ENCODE data around the gene CMSS1. TPM values are rescaled to one million over a fixed set of nuclear protein-coding genes. Genes with fewer than 3 reads are reported as not detected.
"Not testable (repeated sequence)": the region's sequence is repeated elsewhere in the genome, so short reads cannot be mapped to it uniquely, and the experiment has no call there.

Gene CMSS1
- total RNA-seq, 1 donor from 2014 or later: 45.7 TPM

- intact Hi-C loops (cut with micrococcal nuclease): no loop called here
These were observed 223.7 kb downstream of the CMSS1 start for GRCh38 chr3:100041328-100041749.

GRCh38 chr3:100042166-100042981 lies 224.7 kb downstream of the CMSS1 start:
- intact Hi-C loops (cut with micrococcal nuclease): no loop called here

- intact Hi-C loops (cut with micrococcal nuclease): no loop called here
These were observed 225.6 kb downstream of the CMSS1 start for GRCh38 chr3:100043271-100043670.

- intact Hi-C loops (cut with micrococcal nuclease): no loop called here
These were observed 226.7 kb downstream of the CMSS1 start for GRCh38 chr3:100044369-100044768.

GRCh38 chr3:100045696-100046095 lies 228.0 kb downstream of the CMSS1 start:
- intact Hi-C loops (cut with micrococcal nuclease): no loop called here

GRCh38 chr3:100046986-100047385 lies 229.3 kb downstream of the CMSS1 start:
- intact Hi-C loops (cut with micrococcal nuclease): no loop called here

GRCh38 chr3:100047455-100048141 lies 229.9 kb downstream of the CMSS1 start:
- intact Hi-C loops (cut with micrococcal nuclease): no loop called here

- intact Hi-C loops (cut with micrococcal nuclease): no loop called here
These were observed 230.6 kb downstream of the CMSS1 start for GRCh38 chr3:100048248-100048647.

- intact Hi-C loops (cut with micrococcal nuclease): not testable (repeated sequence)
These were observed 233.9 kb downstream of the CMSS1 start for GRCh38 chr3:100051513-100051912.

GRCh38 chr3:100053951-100054620 lies 236.4 kb downstream of the CMSS1 start:
- intact Hi-C loops (cut with micrococcal nuclease): no loop called here

GRCh38 chr3:100057716-100058575 lies 240.3 kb downstream of the CMSS1 start:
- intact Hi-C loops (cut with micrococcal nuclease): no loop called here

GRCh38 chr3:100059472-100059871 lies 241.8 kb downstream of the CMSS1 start:
- intact Hi-C loops (cut with micrococcal nuclease): no loop called here

- intact Hi-C loops (cut with micrococcal nuclease): no loop called here
These were observed 243.2 kb downstream of the CMSS1 start for GRCh38 chr3:100060685-100061484.

GRCh38 chr3:100062665-100063064 lies 245.0 kb downstream of the CMSS1 start:
- intact Hi-C loops (cut with micrococcal nuclease): no loop called here

- intact Hi-C loops (cut with micrococcal nuclease): no loop called here
These were observed 246.3 kb downstream of the CMSS1 start for GRCh38 chr3:100063929-100064461.

- intact Hi-C loops (cut with micrococcal nuclease): no loop called here
These were observed 249.9 kb downstream of the CMSS1 start for GRCh38 chr3:100067589-100067988.

GRCh38 chr3:100068826-100069225 lies 251.2 kb downstream of the CMSS1 start:
- intact Hi-C loops (cut with micrococcal nuclease): loop anchor here (1.0 to 2.0 kb wide), 9 partner anchors 21 to 521 kb away; partner anchors contain the start of genes CMSS1 and TBC1D23

GRCh38 chr3:100069472-100069871 lies 251.8 kb downstream of the CMSS1 start:
- intact Hi-C loops (cut with micrococcal nuclease): loop anchor here (1.0 to 2.0 kb wide), 7 partner anchors 21 to 237 kb away; partner anchors contain the start of gene TBC1D23

- intact Hi-C loops (cut with micrococcal nuclease): loop anchor here (1.0 to 5.0 kb wide), 5 partner anchors 9 to 640 kb away; partner anchors contain the start of genes LNP1, TBC1D23 and TOMM70
These were observed 254.8 kb downstream of the CMSS1 start for GRCh38 chr3:100072326-100073048.

Measured in T-helper 1 cell treated with Interleukin-12 subunit alpha and Interleukin-12 subunit beta and Interleukin-4 antibody, amounts not matched to agents 30 ng/mL and 1 ng/mL, for 36 hours (primary cell).